ENCODE data around the gene TTLL4.

Gene TTLL4

DNA sequence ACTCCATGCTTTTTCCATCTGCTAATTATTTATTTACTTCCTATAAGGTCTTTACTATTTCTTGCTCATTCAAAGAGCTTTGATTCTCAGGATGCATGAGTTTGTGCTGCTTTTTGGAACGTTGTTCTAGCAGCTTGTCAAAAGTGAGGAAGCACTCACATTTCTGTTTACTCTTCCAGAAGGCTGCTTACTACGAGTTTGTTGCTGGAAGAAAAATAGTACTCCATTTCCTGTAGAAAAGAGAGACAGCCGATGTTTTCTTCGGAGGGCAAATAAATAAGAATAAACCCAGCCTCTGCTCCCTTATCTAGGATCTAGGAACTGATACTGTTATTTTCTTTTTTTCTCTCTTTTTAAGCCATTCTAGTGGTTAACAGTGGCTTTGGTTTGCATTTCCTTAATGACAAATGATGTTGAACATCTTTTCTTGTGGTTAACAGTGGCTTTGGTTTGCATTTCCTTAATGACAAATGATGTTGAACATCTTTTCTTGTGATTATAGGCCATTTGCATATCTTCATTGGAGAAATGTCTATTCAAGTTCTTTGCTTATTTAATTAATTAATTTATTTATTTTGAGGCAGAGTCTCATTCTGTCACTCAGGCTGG, 91.9 kb downstream of the TTLL4 start:
- Mint-ChIP-seq H3K27ac (no peak overlapping the region), H3K4me1 (peaks cover 8% of the 10 kb centered on the region), H3K27me3 (peaks cover 47% of the 10 kb centered on the region), H3K4me3 (no peak overlapping the region), H3K36me3 (ENCODE audit: low read depth) (no peaks in the 10 kb centered on the region), H3K9me3 (peaks cover 9% of the 10 kb centered on the region)
- DNase-seq = no peak
- ATAC-seq = no peak

DNA sequence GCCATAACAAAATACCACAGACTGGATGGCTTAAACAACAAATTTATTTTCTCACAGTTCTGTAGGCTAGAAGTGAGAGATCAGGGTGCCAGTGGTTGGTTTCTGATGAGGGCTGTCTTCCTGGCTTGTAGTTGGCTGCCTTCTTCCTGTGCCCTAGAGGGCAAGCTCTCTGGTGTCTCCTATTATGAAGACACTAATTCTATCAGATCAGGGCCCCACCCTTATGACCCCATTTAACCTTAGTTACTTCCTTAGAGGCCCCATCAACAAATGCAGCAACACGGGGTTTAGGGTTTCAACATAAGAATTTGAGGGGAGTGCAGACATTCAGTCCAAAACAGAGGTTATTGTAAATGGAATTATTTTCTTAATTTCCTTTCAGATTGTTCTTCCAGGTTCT, 94.2 kb downstream of the TTLL4 start:
- peaks cover 9% of the 10 kb centered on the region for H3K9me3 Mint-ChIP-seq
- H3K27ac Mint-ChIP-seq = no peak overlapping the region
- H3K36me3 Mint-ChIP-seq (ENCODE audit: low read depth) = no peaks in the 10 kb centered on the region
- H3K4me3 Mint-ChIP-seq = no peak overlapping the region
- ATAC-seq (no peak), DNase-seq (no peak)
- peaks cover 8% of the 10 kb centered on the region for H3K4me1 Mint-ChIP-seq
- peaks cover 49% of the 10 kb centered on the region for H3K27me3 Mint-ChIP-seq
